ENCODE results near the gene SLC2A6. TPM values are rescaled to one million over a fixed set of nuclear protein-coding genes. Genes with fewer than 3 reads are reported as not detected.

Gene SLC2A6
- total RNA-seq, 1 experiment from 2014 or later: 14.6 TPM

DNA sequence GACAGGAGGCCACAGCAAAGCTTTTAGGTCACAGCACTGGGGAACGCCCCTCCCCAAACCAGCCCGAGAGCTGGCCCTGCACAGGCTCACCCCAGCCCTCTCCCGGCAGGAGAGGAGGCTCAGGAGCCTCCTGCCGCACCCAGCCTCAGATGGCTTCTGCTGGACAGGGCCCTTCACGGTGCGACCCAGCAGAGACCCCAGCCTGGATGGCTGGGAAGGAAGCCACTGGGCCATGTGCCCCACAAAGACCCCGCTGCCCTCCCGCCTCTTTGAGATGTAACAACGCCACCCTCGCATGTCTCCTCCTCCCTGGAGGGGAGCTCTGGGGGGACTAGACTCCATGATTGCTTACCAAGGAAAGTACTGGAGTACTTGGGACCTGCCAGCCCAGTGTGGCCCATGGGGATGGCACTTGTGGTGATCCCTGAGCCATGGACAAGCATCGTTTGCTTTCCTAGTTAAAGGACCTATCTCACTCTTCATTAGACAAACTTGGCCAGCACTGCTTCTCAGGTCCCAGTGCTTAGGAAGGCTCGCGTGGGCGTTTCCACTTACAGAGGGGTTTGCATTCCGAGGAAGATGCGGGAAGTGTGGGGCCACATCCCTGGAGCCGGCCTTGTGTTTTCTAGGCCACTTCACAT, 36.8 kb upstream of the SLC2A6 start:
- DNase-seq (ENCODE audit: low read depth): no peak

DNA sequence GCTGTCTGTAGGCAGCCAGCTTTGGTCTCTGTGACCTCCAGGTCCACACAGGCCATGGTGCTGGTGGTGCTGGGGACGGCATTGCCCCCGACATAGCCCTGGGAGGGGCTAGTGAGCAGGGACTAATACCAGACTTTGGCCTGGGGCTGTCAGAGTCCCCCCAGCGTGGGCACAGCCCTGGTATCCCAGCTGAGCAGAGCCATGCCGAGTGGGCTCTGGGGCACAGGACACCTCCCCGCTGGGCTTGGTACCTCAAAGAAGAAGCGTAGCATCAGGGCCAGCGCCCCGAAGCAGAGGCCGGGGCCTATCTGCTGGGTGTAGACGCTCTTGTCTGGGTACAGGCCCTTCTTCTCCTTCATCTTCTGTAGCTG, 36.3 kb upstream of the SLC2A6 start:
- no peak for DNase-seq (ENCODE audit: low read depth)

DNA sequence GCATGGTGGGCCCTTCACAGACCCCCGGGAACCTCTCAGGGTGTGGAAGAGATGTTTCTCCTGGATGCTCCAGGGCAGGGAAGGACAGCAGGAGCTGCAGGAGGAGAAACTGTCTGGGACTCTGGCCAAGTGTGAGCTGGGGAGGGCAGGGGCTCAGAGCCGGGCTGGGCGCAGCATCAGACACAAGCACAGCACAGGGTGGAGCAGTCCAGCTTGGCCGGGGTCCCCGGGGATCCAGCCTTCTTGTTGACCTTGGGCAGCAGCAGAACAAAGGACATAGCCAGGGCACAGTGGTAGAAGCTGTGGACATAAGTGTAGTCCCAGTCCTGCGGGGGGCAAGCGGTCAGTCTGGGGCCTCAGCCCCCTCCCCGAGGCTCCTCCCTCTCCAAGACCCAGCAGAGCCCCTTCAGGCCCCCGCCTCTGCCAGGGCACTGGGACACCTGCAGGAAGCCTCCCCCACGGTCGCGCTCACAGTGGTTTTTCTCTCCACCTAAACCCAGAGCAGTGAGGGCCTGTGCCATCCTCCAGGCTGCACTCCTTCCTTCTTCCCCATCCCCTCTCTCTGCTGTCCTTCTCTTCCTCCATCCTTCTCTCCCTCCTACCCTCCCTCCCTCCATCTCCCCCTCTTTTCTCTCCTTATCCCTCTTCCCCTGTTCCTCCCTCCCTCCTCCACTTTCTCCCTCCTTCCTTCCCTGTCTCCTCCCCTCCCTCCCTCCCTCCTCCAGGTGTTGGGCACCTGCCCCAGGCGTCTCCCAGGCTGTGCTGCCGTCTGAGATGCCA, 35.8 kb upstream of the SLC2A6 start:
- no peak for DNase-seq (ENCODE audit: low read depth)

DNA sequence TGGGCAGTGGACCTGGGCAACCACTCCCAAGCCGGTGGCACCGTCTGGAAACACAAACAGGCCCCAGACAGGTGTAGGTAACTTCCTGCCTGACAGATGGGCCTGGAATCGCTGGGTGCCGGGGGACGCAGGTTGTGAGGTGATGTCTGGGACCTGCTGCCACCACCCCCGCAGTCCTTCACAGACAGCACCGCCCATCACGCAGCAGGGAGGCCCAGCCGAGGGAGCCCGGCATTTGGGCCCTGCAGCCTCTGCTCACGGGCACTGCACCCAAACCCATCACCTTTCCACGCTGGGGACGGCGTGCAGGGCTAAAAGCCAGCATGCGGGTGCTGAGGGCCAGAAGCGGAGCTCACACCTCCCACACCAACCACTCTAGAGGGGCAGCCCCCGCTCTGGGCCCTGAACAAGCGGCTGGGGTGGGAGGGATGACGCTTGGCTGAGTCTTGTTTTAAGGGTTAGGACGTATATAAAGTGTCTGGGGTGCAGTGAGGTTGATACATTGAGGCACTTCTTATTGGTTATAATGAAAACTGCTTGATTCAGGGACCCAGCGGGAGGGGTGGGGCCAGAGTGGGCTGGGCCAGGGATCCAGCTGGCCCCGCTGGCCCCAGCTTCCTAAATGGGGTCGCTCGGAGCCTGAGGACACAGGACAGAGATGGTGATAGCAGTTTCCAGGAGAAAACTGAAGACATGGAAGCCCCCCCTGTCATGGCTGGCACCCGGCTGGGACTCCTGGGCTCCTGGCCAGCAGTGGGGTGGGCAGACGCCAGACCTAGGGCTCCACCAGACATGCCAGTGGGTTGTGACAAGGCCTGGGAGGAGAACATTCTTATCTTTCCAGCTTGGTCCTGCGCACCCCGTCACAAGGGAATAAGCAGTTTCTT, 34.6 kb upstream of the SLC2A6 start:
- DNase-seq (ENCODE audit: low read depth): no peak

DNA sequence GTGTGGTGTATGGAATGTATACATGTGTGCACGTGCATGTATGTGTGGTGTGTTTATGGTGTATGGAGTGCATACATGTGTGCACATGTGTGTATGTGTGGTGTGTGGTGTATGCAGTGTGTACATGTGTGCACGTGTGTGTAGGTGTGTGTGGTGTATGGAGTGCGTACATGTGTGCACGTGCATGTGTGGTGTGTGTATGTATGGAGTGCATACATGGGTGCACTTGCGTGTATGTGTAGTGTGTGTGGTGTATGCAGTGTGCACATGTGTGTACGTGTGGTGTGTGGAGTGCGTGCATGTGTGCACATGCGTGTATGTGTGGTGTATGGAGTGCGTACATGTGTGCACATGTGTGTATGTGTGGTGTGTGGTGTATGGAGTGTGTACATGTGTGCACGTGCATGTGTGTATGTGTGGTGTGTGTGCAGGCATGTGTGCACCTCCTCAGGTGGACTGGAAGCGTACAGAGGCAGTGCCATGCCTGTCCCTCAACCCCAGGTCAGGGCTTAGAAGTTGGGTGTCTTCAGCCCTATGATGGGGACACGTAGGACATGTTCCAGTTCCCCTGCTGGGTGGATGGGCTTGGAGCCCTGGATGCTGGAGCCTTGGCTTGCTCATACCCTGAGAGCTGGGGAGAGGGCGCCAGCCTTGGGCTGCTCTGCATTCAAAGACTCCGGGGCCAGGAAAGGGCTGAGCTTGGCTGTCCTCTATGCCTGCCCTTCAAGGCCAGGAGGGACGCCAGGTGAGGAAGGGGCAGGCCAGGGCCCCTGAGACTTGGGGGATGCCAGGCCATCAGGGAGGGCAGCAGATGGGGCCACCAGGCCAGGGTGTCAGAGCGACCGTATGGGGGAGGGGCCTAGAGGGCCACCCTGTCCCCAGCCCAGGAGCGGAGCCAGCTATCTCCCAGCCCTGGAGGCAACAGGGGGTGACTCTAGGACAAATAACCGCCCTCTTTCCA, 33.6 kb upstream of the SLC2A6 start:
- no peak for DNase-seq (ENCODE audit: low read depth)

DNA sequence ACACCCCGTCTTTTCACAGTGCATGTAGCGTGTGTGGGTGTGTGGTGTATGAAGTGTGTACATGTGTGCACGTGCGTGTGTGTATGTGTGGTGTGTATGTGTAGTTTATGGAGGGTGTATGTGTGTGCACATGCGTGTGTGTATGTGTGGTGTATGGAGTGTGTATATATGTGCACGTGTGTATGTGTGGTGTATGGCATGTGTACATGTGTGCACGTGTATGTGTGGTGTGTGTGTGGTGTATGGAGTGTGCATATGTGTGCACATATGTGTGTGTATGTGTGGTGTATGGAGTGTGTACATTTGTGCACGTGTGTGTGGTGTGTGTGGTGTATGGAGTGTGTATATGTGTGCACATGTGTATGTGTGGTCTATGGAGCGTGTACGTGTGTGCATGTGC, 32.7 kb upstream of the SLC2A6 start:
- DNase-seq (ENCODE audit: low read depth): no peak

DNA sequence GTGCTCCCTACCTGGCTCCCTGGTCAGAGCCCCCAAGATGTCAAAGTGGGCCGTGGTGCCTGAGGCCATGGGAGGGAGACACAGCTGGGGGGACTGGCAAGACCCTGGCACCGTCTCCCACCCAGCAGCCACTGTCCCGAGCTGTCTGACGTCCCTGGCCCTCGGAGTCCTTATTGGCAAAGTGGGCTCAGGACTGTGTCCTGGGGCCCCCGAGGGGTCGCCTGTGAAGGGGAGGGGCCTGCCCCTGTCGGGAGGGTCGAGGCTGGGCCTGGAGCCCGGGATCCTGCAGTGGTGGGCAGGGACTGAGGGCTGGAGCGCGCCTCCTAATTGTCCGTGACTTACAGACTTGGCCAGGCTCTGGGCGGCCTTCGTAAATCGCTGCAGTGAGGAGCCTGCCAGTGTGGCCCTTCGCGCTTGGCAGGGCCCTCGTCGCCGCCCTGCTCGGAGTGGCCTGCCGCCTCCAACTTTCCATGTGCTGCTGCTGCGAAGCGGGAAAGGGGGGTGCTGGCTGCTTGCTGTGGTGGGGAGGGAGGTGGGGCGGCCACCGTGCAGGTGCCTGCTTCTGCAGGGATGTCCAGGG, 32.1 kb upstream of the SLC2A6 start:
- no peak for DNase-seq (ENCODE audit: low read depth)

DNA sequence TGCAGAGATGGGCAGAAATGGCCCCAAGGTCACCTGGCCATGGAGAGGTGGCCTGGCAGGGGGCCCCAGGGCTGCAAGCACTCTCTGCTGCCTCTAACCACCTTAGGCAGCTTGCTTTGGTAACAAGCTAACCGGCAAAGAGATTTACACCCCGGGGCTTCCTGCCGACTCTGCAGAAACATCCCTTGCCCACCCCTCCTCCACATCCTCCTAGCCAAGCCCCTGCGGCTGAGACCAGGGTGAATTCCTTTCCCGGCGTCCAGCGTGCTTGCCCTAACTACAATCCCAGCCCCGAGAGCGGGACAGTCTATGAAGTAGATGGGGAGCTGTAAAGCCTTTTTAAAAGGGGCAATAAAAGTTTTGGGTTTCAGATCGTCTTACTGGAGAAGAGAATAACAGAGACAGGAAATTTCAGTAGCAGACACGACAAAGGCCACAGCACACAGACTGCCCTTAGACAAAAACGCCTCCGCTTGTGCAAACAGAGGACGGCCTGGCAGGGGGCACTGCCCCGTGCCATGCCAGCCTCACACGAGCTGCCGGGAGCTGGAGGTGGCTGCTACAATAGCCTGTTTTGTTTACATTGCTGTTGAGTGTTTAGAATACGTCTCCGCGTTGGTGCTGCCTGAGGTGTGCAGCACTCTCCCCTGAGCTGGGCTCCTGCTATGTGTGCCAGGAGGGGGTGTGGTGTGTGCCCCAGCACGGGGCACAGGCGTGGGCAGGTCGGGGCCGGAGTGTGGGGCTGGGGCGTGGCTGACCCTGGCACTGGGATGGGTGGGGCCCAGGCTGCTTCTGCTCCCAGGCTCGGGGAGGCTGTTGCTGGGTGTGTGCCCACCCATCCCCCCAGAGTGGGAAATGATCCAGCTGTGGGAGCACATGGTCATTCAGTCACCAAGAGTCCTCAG, 30.5 kb upstream of the SLC2A6 start:
- DNase-seq (ENCODE audit: low read depth): peak; percentile 83

DNA sequence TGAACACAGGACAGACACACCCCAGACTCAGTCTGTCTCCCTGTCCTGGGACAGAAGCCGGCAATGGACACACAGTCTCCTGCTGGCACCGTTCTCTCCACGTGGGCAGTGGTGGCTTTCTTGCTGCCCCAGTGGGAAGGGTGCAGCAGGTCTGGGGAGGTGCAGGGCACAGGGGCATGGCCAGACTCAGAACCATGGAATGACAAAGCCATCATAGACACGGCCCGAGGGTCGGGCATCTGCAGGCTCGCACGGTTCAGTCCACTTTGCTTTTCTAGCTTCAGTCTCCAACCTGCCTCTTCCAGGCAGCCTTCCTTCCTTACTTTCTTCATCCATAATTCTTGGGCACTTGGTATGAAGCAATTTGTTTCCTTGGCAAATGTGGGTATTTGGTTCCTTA, 29.1 kb upstream of the SLC2A6 start:
- no peak for DNase-seq (ENCODE audit: low read depth)

DNA sequence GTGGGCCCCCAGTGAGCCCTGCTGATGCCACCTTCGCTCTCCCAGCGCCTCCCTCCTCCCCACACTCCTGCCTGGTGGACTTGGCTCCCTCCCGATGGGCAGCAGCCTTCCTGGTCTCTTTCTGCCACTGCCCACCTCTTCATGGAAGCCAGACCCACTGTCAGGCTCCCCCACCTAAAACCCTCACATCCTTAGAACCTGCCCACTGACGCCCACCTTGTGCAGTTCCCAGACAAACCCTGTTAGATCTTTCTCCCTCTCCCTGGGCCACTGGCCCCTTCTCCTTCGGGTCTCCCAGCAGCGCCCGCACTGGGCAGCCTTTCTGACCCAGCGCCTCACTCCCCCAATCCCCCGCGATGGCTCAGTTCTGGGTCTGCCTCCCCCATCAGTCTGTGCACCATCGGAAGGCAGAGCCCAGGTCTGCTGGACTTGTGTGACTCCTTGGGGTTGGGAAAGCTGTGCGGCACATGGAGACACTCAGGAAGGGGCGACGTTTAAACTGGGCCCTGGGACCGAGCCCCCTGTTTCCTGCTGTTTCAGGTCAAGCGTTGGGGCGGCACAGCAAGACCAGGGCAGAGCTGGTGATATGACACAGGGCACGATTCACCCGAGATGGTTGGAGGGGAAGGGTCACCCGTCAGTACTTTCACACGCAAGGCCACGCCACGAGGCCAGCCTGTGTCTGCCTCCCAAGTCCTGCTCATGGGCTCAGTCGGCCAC, 28.5 kb upstream of the SLC2A6 start:
- no peak for DNase-seq (ENCODE audit: low read depth)

DNA sequence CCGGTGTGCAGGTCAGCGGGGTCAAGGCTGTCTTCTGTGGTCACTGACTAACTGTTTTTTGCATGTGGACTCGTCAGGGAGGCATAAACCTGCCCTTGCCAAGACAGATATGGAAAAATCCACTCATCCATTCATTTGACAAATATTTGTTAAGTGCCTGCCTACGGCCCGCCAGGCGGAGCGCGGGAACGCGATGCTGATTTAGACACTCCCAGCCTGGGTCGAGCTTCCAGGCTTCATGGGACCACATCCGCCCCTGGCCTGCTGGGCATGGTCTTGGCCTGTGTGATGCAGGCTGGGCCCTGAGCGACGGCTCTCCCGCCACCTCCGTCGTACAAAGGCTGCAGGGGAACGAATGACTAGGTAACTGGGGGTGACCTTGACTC, 27.7 kb upstream of the SLC2A6 start:
- DNase-seq (ENCODE audit: low read depth): peak; percentile 100

DNA sequence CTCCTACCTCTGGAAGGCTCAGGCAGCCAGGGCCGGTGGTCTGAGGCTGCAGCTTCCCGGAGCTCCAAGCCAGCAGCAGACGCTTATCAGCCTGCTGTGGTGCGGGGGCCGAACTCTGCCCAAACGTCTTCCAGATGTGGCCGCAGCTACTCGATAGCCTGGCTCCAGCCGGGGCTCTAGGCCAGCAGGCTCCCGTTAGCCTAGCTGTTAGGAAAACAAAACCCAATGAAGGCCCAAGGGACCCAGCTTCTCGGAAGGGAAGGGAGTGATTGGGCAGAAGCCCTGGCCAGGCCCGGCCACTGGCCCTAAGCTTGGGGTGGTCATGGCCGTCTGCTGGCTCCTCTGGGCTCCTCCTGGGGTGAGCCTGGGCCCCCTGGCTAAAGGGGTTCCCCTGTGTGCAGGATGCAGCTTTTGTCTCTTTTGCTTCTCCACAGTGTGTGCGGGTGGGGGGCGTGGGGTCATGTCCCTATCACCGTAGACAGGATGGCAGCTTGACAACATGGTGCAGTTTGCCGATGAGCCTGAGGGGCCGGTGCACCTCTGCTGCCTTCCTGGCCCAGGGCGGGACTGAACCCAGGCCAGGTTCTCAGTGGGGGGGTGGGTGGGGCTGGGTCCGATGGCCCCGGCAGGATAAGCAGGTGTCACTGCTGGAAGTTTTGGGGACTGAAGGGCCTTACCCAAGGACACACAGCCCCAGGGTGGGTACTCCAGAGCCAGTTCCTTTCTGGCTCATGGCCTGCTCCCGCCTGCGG, 27.2 kb upstream of the SLC2A6 start:
- peak; percentile 26 for DNase-seq (ENCODE audit: low read depth)

DNA sequence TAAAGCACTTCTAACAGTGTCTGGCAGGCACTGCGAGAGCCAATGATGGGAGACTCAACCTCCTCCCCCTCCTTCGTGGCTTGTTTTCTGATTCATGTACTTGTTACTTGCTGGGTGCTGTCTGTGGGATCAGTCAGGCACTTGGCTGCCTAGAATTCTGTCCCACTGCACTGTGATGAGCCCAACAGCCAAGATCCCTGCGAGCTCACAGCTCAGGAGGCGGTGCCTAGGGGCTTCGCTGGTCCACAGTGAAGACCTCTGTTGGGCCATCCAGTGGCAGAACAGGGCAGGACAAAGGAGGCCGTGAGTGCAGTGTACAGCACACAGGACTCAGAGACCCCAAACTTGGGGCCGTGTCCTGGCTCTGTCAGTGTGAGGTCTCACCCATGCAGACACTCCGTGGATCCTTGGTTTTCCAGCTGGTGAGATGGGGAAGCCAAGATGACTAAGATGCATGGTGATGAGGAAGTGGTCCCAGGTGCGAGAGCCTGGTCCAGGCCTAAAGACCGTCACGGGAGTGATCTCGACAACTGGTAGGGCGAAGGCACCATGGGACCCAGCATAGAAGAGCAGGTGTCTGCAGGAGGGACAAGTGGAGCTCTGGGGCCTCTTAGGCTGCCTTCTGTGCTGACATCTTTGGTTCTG, 26.4 kb upstream of the SLC2A6 start:
- peak; percentile 58 for DNase-seq (ENCODE audit: low read depth)

DNA sequence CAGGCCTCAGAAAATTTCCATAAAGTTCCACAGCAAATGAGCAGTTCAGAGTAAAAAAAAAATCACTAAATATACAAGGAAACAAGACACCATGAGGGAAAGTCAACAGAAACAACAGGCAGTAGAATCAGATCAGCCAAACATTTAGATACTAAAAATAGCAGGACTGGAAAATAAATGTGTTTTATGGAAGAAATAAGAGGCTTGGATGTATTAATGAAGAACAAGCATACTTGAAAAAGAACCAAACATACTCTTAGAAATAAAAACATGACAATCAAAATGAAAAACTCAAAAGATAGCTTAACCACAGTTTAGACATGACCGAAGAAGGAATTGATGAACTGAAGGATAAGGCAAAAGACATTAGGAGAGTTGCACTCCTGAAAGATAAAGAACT, 23.2 kb upstream of the SLC2A6 start:
- DNase-seq (ENCODE audit: low read depth): no peak

DNA sequence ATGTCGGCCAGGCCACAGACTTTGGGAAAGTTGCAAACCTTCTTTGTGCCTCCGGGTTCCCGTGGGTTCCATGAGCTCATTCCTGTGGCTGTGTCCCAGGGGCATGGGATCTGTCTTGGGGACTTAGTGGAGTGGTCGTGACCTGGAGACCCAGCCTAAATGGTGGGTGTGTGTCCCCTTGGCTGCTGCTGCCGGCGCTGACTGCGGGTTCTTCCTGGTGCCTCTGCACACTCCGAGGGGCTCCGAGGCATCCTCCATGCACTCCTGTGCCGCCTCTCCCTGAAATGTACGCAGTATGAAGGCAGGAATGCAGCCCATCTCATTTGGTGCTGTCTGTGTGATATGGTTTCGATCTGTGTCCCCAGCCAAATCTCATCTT, 21.0 kb upstream of the SLC2A6 start:
- no peak for DNase-seq (ENCODE audit: low read depth)

DNA sequence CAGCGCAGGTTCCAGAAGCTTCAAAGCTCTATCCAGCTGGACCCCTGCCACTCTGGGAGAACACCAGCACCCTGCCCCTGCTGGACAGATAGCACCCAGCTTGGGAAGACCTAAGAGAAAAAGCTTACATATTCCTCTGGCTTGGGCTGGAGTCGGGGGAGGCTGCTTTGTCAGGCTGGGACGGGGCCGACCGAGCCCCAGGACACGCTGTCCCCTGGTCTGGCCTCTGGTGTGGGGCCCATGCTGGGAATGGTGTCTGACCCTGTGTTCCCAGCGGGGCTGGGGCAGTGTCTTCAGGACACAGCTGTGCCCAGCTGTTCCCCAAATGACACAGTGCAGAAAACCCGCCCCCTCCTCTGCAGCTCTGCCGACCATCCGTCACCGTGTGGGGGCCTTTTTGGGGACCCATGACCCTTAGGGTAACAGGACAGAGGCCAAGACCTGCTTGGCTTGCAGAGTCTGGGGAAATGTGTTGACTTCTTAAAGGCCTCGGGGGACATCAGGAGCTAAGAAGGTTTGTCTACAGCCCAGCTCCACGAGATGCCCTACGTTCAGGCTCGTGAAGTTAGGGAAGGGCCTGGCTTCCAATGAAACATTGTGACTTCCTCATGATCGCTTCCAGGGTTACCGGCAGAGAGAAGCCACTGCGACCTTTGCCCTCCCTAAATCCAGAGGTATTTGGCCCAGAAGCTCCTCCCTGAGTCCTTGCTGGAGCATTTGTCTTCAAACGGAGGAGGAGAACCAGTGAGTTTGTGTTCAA, 20.4 kb upstream of the SLC2A6 start:
- DNase-seq (ENCODE audit: low read depth): no peak
